Stimulated activated naive CD8-positive, alpha-beta T cell treated with anti-CD3 and anti-CD28 coated beads, Interleukin-15, Interleukin-2, amounts not matched to agents 100 ng/mL and 50 ng/mL, for 24 hours (primary cell): ENCODE results near the gene PCDHGB1.
"Not testable (repeated sequence)": the region's sequence is repeated elsewhere in the genome, so short reads cannot be mapped to it uniquely, and the experiment has no call there.

Experiments
- H3K27ac Mint-ChIP-seq: one replicate; pipeline ENCODE4 v1.8.0; 2021; ENCODE audit warnings: mild to moderate bottlenecking, mixed read lengths
- H3K27me3 Mint-ChIP-seq: one replicate; pipeline ENCODE4 v1.8.0; 2021; ENCODE audit warnings: mixed read lengths
- H3K36me3 Mint-ChIP-seq: one replicate; pipeline ENCODE4 v1.8.0; 2021; ENCODE audit warnings: low read depth, mixed read lengths
- H3K4me1 Mint-ChIP-seq: one replicate; pipeline ENCODE4 v1.8.0; 2021; ENCODE audit warnings: low read depth, mixed read lengths
- H3K4me3 Mint-ChIP-seq: one replicate; pipeline ENCODE4 v1.8.0; 2021; ENCODE audit warnings: mild to moderate bottlenecking, mixed read lengths
- H3K9me3 Mint-ChIP-seq: one replicate; pipeline ENCODE4 v1.8.0; 2021; ENCODE audit warnings: mixed read lengths

PCDHGB1 gene

DNA sequence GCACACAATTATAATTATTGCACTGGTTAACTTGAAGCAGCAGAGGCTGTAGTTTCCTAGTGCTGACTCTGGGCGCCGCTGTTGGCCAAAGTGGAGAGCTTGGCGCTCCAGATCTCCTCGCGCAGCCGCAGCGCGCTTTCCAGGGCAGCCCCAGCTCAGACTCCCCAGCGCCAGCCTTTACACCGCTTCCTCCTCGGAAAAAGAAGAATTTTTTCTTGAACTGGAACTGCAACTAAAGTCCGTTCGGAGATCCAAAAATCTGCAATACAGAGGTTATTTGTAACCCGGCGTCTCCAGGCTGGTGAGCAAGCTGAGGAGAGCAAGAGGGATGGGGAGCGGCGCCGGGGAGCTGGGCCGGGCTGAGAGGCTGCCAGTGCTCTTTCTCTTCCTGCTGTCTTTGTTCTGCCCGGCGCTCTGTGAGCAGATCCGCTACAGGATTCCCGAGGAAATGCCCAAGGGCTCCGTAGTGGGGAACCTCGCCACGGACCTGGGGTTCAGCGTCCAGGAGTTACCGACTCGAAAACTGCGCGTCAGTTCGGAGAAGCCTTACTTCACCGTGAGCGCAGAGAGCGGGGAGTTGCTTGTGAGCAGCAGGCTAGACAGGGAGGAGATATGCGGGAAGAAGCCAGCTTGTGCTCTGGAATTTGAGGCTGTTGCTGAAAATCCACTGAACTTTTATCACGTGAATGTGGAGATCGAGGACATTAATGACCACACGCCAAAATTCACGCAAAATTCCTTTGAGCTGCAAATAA is 37.8 kb downstream of the PCDHGB1 start, which contains the start of gene PCDHGB4:
PCDHGB4 (plus strand) TSS at position 142 of the 755 bp plus-strand sequence; CDS start at position 329, 187 bp downstream.
- peaks cover 82% of the 10 kb centered on the region for H3K27me3 Mint-ChIP-seq
- H3K9me3 Mint-ChIP-seq, result peaks cover 50% of the 10 kb centered on the region
- H3K36me3 Mint-ChIP-seq, result peaks cover 27% of the 10 kb centered on the region
- H3K27ac Mint-ChIP-seq, H3K4me3 Mint-ChIP-seq, H3K4me1 Mint-ChIP-seq: not testable (repeated sequence)

DNA sequence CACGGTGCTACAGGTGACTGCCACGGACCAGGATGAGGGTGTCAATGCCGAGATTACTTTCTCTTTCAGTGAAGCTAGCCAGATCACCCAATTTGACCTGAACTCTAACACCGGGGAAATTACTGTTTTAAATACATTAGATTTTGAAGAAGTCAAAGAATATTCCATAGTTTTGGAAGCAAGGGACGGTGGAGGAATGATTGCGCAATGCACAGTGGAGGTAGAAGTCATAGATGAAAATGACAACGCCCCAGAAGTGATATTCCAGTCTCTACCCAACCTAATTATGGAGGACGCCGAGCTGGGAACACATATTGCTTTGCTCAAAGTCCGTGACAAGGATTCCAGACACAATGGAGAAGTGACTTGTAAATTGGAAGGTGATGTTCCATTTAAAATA is 38.8 kb downstream of the PCDHGB1 start:
- Mint-ChIP-seq H3K36me3 (peaks cover 27% of the 10 kb centered on the region), H3K4me1 (no peaks in the 10 kb centered on the region), H3K4me3 (no peak overlapping the region), H3K9me3 (peaks cover 51% of the 10 kb centered on the region), H3K27me3 (peaks cover 80% of the 10 kb centered on the region), H3K27ac (no peak overlapping the region)

DNA sequence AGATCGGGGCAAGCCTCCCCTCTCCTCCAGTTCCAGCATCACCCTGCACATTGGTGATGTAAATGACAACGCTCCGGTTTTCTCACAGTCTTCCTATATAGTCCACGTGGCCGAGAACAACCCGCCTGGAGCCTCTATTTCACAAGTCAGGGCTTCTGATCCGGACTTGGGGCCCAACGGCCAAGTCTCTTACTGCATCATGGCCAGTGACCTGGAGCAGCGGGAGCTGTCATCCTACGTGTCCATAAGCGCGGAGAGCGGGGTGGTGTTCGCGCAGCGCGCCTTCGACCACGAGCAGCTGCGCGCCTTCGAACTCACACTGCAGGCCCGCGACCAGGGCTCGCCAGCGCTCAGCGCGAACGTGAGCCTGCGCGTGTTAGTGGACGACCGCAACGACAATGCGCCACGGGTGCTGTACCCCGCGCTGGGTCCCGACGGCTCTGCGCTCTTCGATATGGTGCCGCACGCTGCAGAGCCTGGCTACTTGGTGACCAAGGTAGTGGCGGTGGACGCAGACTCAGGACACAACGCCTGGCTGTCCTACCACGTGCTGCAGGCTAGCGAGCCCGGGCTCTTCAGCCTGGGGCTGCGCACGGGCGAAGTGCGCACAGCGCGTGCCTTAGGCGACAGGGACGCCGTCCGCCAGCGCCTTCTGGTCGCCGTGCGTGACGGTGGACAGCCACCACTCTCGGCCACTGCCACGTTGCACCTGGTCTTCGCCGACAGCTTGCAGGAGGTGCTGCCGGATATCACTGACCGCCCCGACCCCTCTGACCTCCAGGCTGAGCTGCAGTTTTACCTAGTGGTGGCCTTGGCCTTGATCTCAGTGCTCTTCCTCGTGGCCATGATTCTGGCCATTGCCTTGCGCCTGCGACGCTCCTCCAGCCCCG is 39.5 kb downstream of the PCDHGB1 start:
- H3K4me3 Mint-ChIP-seq, result no peak overlapping the region
- H3K36me3 Mint-ChIP-seq, result peaks cover 28% of the 10 kb centered on the region
- H3K9me3 Mint-ChIP-seq, result peaks cover 52% of the 10 kb centered on the region
- H3K27me3 Mint-ChIP-seq, result peaks cover 80% of the 10 kb centered on the region
- H3K4me1 Mint-ChIP-seq, result no peaks in the 10 kb centered on the region
- H3K27ac Mint-ChIP-seq, result no peak overlapping the region

DNA sequence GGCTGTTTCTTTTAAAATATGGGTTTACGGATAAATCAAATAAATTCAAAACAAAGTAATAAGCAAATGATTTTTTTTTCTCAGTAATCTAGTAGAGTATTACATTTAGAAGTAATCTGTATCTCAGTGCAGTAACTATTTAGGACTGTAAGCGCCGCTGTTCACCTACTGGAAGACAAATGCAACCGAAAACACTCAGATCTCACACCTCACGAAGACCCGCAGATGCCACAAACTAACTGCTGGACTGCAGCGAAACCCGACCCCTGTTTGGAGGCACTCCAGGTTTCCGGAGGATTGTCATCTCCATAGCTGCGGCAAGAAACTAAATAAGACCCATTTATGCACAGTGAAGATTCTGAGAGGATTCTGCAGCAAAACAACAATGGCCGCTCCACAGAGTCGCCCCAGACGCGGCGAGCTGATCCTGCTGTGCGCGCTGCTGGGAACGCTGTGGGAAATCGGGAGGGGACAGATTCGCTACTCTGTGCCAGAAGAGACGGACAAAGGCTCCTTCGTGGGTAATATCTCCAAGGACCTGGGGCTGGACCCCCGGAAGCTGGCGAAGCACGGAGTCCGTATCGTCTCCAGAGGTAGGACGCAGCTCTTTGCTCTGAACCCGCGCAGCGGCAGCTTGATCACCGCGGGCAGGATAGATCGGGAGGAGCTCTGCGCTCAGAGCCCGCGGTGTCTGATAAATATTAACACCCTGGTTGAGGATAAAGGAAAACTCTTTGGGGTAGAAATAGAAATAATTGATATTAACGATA is 42.7 kb downstream of the PCDHGB1 start, which contains the start of gene PCDHGA8:
PCDHGA8 (plus strand) TSS at position 205 of the 770 bp plus-strand sequence; CDS start at position 386, 181 bp downstream.
- no peak within 1 kb of the TSS for H3K4me3 Mint-ChIP-seq
- H3K27me3 Mint-ChIP-seq, result peaks cover 75% of the 10 kb centered on the region
- H3K9me3 Mint-ChIP-seq, result peaks cover 43% of the 10 kb centered on the region
- no peak within 1 kb of the TSS for H3K27ac Mint-ChIP-seq
- H3K36me3 Mint-ChIP-seq, result peaks cover 24% of the 10 kb centered on the region
- H3K4me1 Mint-ChIP-seq, result no peaks in the 10 kb centered on the region

DNA sequence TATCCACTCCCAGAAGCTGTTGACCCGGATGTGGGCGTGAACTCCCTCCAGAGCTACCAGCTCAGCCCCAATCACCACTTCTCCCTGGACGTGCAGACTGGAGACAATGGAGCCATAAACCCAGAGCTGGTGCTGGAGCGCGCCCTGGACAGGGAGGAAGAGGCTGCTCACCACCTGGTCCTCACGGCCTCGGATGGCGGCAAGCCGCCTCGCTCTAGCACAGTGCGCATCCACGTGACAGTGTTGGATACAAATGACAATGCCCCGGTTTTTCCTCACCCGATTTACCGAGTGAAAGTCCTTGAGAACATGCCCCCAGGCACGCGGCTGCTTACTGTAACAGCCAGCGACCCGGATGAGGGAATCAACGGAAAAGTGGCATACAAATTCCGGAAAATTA is 43.4 kb downstream of the PCDHGB1 start:
- H3K4me3 Mint-ChIP-seq, result no peak overlapping the region

DNA sequence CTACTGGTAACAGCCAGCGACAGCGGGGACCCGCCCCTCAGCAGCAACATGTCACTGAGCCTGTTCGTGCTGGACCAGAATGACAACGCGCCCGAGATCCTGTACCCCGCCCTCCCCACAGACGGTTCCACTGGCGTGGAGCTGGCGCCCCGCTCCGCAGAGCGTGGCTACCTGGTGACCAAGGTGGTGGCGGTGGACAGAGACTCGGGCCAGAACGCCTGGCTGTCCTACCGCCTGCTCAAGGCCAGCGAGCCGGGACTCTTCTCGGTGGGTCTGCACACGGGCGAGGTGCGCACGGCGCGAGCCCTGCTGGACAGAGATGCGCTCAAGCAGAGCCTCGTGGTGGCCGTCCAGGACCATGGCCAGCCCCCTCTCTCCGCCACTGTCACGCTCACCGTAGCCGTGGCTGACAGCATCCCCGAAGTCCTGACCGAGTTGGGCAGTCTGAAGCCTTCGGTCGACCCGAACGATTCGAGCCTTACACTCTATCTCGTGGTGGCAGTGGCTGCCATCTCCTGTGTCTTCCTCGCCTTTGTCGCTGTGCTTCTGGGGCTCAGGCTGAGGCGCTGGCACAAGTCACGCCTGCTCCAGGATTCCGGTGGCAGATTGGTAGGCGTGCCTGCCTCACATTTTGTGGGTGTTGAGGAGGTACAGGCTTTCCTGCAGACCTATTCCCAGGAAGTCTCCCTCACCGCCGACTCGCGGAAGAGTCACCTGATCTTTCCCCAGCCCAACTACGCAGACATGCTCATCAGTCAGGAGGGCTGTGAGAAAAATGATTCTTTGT is 44.7 kb downstream of the PCDHGB1 start:
- H3K4me3 Mint-ChIP-seq, H3K27ac Mint-ChIP-seq, H3K4me1 Mint-ChIP-seq: not testable (repeated sequence)
- Mint-ChIP-seq H3K36me3 (peaks cover 14% of the 10 kb centered on the region), H3K27me3 (peaks cover 74% of the 10 kb centered on the region), H3K9me3 (peaks cover 42% of the 10 kb centered on the region)

More for the DNA sequence above, 43.4 kb downstream of the PCDHGB1 start:
- peaks cover 23% of the 10 kb centered on the region for H3K36me3 Mint-ChIP-seq
- H3K4me1 Mint-ChIP-seq, result no peaks in the 10 kb centered on the region
- peaks cover 42% of the 10 kb centered on the region for H3K9me3 Mint-ChIP-seq
- no peak overlapping the region for H3K27ac Mint-ChIP-seq
- H3K27me3 Mint-ChIP-seq, result peaks cover 73% of the 10 kb centered on the region

DNA sequence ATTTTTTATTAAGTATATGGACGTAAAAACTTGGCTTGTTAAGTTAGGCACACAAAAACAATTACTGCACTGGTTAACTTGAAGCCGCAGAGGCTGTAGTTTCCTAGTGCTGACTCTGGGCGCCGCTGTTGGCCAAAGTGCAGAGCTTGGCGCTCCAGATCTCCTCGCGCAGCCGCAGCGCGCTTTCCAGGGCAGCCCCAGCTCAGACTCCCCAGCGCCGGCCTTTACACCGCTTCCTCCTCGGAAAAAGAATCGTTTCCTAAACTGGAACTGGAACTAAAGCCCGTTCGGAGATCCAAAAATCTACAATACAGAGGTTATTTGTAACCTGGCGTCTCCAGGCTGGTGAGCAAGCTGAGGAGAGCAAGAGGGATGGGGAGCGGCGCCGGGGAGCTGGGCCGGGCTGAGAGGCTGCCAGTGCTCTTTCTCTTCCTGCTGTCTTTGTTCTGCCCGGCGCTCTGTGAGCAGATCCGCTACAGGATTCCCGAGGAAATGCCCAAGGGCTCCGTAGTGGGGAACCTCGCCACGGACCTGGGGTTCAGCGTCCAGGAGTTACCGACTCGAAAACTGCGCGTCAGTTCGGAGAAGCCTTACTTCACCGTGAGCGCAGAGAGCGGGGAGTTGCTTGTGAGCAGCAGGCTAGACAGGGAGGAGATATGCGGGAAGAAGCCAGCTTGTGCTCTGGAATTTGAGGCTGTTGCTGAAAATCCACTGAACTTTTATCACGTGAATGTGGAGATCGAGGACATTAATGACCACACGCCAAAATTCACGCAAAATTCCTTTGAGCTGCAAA is 48.1 kb downstream of the PCDHGB1 start, which contains the start of gene PCDHGB5:
PCDHGB5 (plus strand) TSS at position 192 of the 796 bp plus-strand sequence; CDS start at position 373, 181 bp downstream.
- H3K4me1 Mint-ChIP-seq, H3K27ac Mint-ChIP-seq: not testable (repeated sequence)
- peak within 1 kb of the TSS; percentile 32 for H3K4me3 Mint-ChIP-seq
- peaks cover 28% of the 10 kb centered on the region for H3K9me3 Mint-ChIP-seq
- peaks cover 69% of the 10 kb centered on the region for H3K27me3 Mint-ChIP-seq
- peaks cover 15% of the 10 kb centered on the region for H3K36me3 Mint-ChIP-seq

DNA sequence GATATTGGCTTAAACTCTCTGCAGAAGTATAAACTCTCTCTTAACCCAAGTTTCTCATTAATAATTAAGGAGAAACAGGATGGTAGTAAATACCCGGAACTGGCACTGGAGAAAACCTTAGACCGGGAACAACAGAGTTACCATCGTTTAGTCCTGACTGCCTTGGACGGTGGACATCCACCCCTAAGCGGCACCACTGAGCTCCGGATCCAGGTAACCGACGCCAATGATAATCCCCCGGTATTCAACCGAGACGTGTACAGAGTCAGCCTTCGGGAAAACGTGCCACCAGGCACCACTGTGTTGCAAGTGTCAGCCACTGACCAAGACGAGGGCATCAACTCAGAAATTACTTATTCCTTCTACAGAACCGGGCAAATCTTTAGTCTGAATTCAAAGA is 48.7 kb downstream of the PCDHGB1 start:
- no peak overlapping the region for H3K27ac Mint-ChIP-seq
- H3K4me3 Mint-ChIP-seq, result no peak overlapping the region
- no peaks in the 10 kb centered on the region for H3K4me1 Mint-ChIP-seq
- peaks cover 71% of the 10 kb centered on the region for H3K27me3 Mint-ChIP-seq
- peaks cover 12% of the 10 kb centered on the region for H3K36me3 Mint-ChIP-seq
- H3K9me3 Mint-ChIP-seq, result peaks cover 25% of the 10 kb centered on the region

DNA sequence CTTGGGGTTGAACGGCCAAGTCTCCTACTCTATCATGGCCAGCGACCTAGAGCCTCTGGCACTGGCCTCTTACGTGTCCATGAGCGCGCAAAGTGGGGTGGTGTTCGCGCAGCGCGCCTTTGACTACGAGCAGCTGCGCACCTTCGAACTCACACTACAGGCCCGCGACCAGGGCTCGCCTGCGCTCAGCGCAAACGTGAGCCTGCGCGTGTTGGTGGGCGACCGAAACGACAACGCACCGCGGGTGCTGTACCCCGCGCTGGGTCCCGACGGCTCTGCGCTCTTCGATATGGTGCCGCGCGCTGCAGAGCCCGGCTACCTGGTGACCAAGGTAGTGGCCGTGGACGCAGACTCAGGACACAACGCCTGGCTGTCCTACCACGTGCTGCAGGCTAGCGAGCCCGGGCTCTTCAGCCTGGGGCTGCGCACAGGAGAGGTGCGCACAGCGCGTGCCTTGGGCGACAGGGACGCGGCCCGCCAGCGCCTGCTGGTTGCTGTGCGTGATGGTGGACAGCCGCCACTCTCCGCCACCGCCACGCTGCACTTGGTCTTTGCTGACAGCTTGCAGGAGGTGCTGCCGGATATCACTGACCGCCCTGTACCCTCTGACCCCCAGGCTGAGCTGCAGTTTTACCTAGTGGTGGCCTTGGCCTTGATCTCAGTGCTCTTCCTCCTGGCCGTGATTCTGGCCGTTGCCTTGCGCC is 49.8 kb downstream of the PCDHGB1 start:
- Mint-ChIP-seq H3K27me3 (peaks cover 72% of the 10 kb centered on the region), H3K9me3 (peaks cover 18% of the 10 kb centered on the region), H3K4me1 (no peaks in the 10 kb centered on the region), H3K36me3 (peaks cover 6% of the 10 kb centered on the region), H3K4me3 (no peak overlapping the region), H3K27ac (no peak overlapping the region)
